Measurements from ENCODE around the gene KNDC1.

The KNDC1 gene

GRCh38 chr10:133196221-133196915 lies 36.3 kb downstream of the KNDC1 start:
- DNase-seq = no peak

- DNase-seq = no peak
These were observed 37.1 kb downstream of the KNDC1 start for GRCh38 chr10:133196936-133197758.

- no peak for DNase-seq
These were observed 37.8 kb downstream of the KNDC1 start for GRCh38 chr10:133197786-133198185.

GRCh38 chr10:133198206-133198605 lies 38.2 kb downstream of the KNDC1 start:
- no peak for DNase-seq

- no peak for DNase-seq
These were observed 38.8 kb downstream of the KNDC1 start for GRCh38 chr10:133198621-133199487.

GRCh38 chr10:133199488-133199885 lies 39.5 kb downstream of the KNDC1 start:
- no peak for DNase-seq

- DNase-seq = no peak
These were observed 40.1 kb downstream of the KNDC1 start for GRCh38 chr10:133199992-133200611.

- no peak for DNase-seq
These were observed 40.6 kb downstream of the KNDC1 start for GRCh38 chr10:133200621-133201031.

- DNase-seq = no peak
These were observed 41.3 kb downstream of the KNDC1 start for GRCh38 chr10:133201151-133201947.

- DNase-seq = no peak
These were observed 42.1 kb downstream of the KNDC1 start for GRCh38 chr10:133201948-133202725.

GRCh38 chr10:133202778-133203651 lies 43.0 kb downstream of the KNDC1 start:
- no peak for DNase-seq

GRCh38 chr10:133203652-133204195 lies 43.7 kb downstream of the KNDC1 start:
- DNase-seq = no peak

GRCh38 chr10:133204226-133205015 lies 44.4 kb downstream of the KNDC1 start:
- DNase-seq = no peak

GRCh38 chr10:133205146-133205545 lies 45.1 kb downstream of the KNDC1 start:
- no peak for DNase-seq

GRCh38 chr10:133206356-133207040 lies 46.5 kb downstream of the KNDC1 start:
- no peak for DNase-seq

GRCh38 chr10:133207041-133207600 lies 47.1 kb downstream of the KNDC1 start:
- no peak for DNase-seq

GRCh38 chr10:133207627-133208026 lies 47.6 kb downstream of the KNDC1 start:
- no peak for DNase-seq

GRCh38 chr10:133208466-133208865 lies 48.4 kb downstream of the KNDC1 start:
- DNase-seq = no peak
